Loucy (cell line): ENCODE results near the gene RIMBP2.

Experiments used
- H2AFZ ChIP-seq: fragments of 200-600 bp; sonication (generic); 2 replicates; pipeline ENCODE4 v1.6.0; 2016; ENCODE audit warnings: antibody characterized with exemption, mild to moderate bottlenecking, low read length, moderate library complexity
- H3F3A ChIP-seq: fragments of 200-600 bp; 2 replicates; pipeline ENCODE4 v1.6.0; 2016; ENCODE audit warnings: antibody characterized with exemption, low read depth, mild to moderate bottlenecking
- H3K27me3 ChIP-seq: fragments of 200-600 bp; sonication (generic); 2 replicates; pipeline ENCODE4 v1.6.1; 2014; ENCODE audit warnings: low read length, mild to moderate bottlenecking; ENCODE audit not compliant: insufficient read depth, poor library complexity, severe bottlenecking
- H3K36me3 ChIP-seq: fragments of 200-600 bp; sonication (generic); 2 replicates; pipeline ENCODE4 v1.6.1; 2016; ENCODE audit warnings: low read length; ENCODE audit not compliant: insufficient read depth
- H3K4me1 ChIP-seq: fragments of 200-600 bp; sonication (generic); 2 replicates; pipeline ENCODE4 v1.5.1; 2014; ENCODE audit warnings: low read length, mild to moderate bottlenecking; ENCODE audit not compliant: insufficient read depth, poor library complexity, severe bottlenecking
- H3K4me2 ChIP-seq: fragments of 200-600 bp; sonication (generic); 2 replicates; pipeline ENCODE4 v1.6.0; 2014; ENCODE audit warnings: antibody characterized with exemption, low read length, low read depth, mild to moderate bottlenecking; ENCODE audit not compliant: poor library complexity, severe bottlenecking
- H3K4me3 ChIP-seq: fragments of 200-600 bp; sonication (generic); 2 replicates; pipeline ENCODE4 v1.5.1; 2014; ENCODE audit warnings: low read length, mild to moderate bottlenecking, mixed read lengths; ENCODE audit not compliant: poor library complexity, severe bottlenecking
- H3K79me2 ChIP-seq: fragments of 200-600 bp; sonication (generic); 2 replicates; pipeline ENCODE4 v1.6.1; 2014; ENCODE audit warnings: low read length; ENCODE audit not compliant: insufficient read depth
- H3K9ac ChIP-seq: fragments of 200-600 bp; sonication (generic); 2 replicates; pipeline ENCODE4 v1.6.0; 2014; ENCODE audit warnings: mild to moderate bottlenecking, low read depth, low read length, moderate library complexity; ENCODE audit not compliant: poor library complexity, severe bottlenecking
- H3K9me2 ChIP-seq: fragments of 200-600 bp; sonication (generic); replicated peaks from 2 replicates; pipeline ENCODE4 v1.6.1; 2016; ENCODE audit warnings: low read depth, low read length, mixed read lengths
- H3K9me3 ChIP-seq: fragments of 200-600 bp; sonication (generic); 2 replicates; pipeline ENCODE4 v1.6.1; 2014; ENCODE audit warnings: mild to moderate bottlenecking, antibody characterized with exemption, low read length, low read depth; ENCODE audit not compliant: insufficient read depth
- H4K20me1 ChIP-seq: fragments of 200-600 bp; sonication (generic); 2 replicates; pipeline ENCODE4 v1.6.0; 2014; ENCODE audit warnings: antibody characterized with exemption, low read length, mild to moderate bottlenecking; ENCODE audit not compliant: insufficient read depth, poor library complexity, severe bottlenecking
- EZH2phosphoT487 ChIP-seq: fragments of 200-600 bp; IDR thresholded peaks from 2 replicates; pipeline ENCODE4 v1.6.1; 2018; ENCODE audit warnings: antibody characterized with exemption, mild to moderate bottlenecking, moderate library complexity, borderline replicate concordance
- TF ChIP-seq, protein P1 (sequence below): fragments of 200-600 bp; sonication (generic); conservative IDR thresholded peaks from 2 replicates; pipeline ENCODE4 v1.5.1; 2014; ENCODE audit warnings: mild to moderate bottlenecking, antibody characterized with exemption, low read length

Gene RIMBP2

DNA sequence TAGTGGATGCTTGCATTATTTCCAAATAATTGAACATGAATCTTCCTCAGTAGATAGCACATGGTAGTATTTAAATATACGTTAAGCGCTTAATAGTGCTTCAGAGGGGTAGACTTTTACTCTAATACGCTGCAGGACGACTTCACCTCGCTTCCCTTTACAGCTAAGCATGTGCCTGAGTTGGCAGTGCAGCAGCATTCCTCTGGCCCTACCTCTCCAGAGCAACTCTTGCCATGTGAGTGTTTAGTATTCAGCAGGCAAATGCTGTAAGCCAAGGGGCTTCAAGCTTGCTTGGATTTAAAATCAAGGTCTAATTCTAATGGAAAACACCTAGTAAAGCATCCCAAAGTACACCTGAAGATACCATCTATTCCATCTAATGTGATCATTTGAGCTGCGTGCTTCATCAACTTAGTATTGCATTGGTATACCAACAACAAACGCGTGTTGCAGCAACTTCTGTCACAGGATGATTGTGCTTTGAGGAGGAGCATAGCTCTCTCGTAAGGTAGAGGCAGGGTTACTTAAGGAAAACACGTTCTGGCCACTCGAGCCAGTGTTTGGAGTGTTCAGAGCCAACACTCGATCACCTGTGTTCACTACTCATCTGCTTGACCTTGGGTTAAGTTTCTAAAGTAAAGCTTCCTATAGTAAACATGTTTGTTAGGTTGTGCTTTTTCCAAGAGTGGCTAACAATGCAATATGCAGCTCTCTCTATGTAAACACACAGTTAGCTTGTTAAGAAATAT lies 317.8 kb downstream of the RIMBP2 start:
- Histone ChIP-seq H3K36me3 (no peaks in the 10 kb centered on the region), H3K4me3 (no peak overlapping the region), H3K79me2 (no peaks in the 10 kb centered on the region), H3K27me3 (no peaks in the 10 kb centered on the region), H3K9me2 (no peaks in the 10 kb centered on the region), H3K4me2 (no peak overlapping the region), H3K4me1 (no peaks in the 10 kb centered on the region), H4K20me1 (no peaks in the 10 kb centered on the region), H3K9ac (no peak overlapping the region), H2AFZ (no peak overlapping the region), H3K9me3 (no peaks in the 10 kb centered on the region; the same call in 1 of the 2 replicates), H3F3A (no peaks in the 10 kb centered on the region)
- TF ChIP-seq, protein P1, sequence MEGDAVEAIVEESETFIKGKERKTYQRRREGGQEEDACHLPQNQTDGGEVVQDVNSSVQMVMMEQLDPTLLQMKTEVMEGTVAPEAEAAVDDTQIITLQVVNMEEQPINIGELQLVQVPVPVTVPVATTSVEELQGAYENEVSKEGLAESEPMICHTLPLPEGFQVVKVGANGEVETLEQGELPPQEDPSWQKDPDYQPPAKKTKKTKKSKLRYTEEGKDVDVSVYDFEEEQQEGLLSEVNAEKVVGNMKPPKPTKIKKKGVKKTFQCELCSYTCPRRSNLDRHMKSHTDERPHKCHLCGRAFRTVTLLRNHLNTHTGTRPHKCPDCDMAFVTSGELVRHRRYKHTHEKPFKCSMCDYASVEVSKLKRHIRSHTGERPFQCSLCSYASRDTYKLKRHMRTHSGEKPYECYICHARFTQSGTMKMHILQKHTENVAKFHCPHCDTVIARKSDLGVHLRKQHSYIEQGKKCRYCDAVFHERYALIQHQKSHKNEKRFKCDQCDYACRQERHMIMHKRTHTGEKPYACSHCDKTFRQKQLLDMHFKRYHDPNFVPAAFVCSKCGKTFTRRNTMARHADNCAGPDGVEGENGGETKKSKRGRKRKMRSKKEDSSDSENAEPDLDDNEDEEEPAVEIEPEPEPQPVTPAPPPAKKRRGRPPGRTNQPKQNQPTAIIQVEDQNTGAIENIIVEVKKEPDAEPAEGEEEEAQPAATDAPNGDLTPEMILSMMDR, result no peak
- TF ChIP-seq EZH2phosphoT487, result no peak

DNA sequence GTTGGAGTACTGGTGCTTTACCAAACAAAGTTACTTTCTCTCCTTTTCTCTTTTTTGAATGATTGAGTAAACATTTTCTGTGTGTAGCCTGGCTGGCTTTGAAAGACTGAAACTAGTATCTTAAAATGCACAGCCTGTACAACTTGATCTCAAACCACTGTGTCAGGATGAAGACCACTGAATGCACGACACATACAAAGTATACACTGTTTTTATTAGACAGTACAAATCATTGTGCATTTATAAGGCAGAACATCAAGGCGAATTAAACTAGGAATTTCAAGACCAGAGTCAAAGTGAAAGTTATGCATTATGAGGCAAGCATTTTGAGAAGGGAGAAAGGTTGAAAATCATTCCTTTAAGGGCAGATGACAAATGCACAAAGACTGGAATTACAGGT lies 319.4 kb downstream of the RIMBP2 start:
- no peaks in the 10 kb centered on the region for H3K4me1 ChIP-seq
- no peaks in the 10 kb centered on the region for H4K20me1 ChIP-seq
- no peak for TF ChIP-seq EZH2phosphoT487
- TF ChIP-seq, protein P1, result no peak
- H3K9me3 ChIP-seq, result no peaks in the 10 kb centered on the region; the same call in 1 of the 2 replicates
- no peak overlapping the region for H3K4me2 ChIP-seq
- H3K9me2 ChIP-seq, result no peaks in the 10 kb centered on the region
- no peak overlapping the region for H3K4me3 ChIP-seq
- H3K36me3 ChIP-seq, result no peaks in the 10 kb centered on the region
- H3K79me2 ChIP-seq, result no peaks in the 10 kb centered on the region
- H3F3A ChIP-seq, result no peaks in the 10 kb centered on the region
- no peak overlapping the region for H2AFZ ChIP-seq
- H3K9ac ChIP-seq, result no peak overlapping the region
- H3K27me3 ChIP-seq, result no peaks in the 10 kb centered on the region

DNA sequence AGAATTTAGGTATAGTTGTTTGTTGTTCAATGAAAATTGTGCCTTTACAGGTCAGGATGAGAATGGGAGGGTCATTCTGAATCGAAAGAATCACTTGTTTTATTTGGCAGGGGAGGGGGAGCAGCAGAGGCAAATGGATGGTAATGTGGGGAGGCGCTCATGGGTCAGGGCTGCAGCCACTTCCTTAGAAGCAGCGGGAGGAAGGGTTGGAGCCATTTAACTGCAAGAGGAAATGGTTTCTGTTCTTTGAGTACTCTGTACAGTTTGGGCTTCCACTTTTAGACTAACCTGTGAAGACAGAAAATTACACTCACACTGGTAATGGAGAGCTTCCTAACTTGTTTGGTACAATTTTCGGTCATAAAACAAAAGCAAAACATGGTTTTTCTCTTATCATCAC lies 321.2 kb downstream of the RIMBP2 start:
- Histone ChIP-seq H3K9me3 (no peaks in the 10 kb centered on the region; the same call in 1 of the 2 replicates), H3K9me2 (no peaks in the 10 kb centered on the region), H3K36me3 (no peaks in the 10 kb centered on the region), H3K79me2 (no peaks in the 10 kb centered on the region), H2AFZ (0 out of 2 replicates have a peak overlapping the region, but pooled peaks have one; percentile 33), H3K4me3 (no peak overlapping the region), H3K4me1 (no peaks in the 10 kb centered on the region), H3K27me3 (no peaks in the 10 kb centered on the region), H3K9ac (no peak overlapping the region), H3K4me2 (peak overlapping the region; percentile 15), H4K20me1 (no peaks in the 10 kb centered on the region), H3F3A (no peaks in the 10 kb centered on the region)
- TF ChIP-seq EZH2phosphoT487, result no peak
- TF ChIP-seq, protein P1, result no peak
